ENCODE measurements around the gene PIK3CD. TPM values are rescaled to one million over a fixed set of nuclear protein-coding genes. Genes with fewer than 3 reads are reported as not detected.

Gene PIK3CD
- total and polyA plus RNA-seq, 2 experiments from 2014 or later, result 6.6 to 32.1 TPM

GRCh38 chr1:9675393-9675792, 23.9 kb downstream of the PIK3CD start:
- Histone ChIP-seq H3K9me2 (ENCODE audit: insufficient read depth) (no peaks in the 10 kb centered on the region), H3K4me1 (ENCODE audit: insufficient read depth) (no peaks in the 10 kb centered on the region), H3K27ac (ENCODE audit: low read depth) (no peak overlapping the region), H3K4me3 (no peak overlapping the region), H3K27me3 (ENCODE audit: insufficient read depth) (no peaks in the 10 kb centered on the region), H3K36me3 (ENCODE audit: insufficient read depth) (no peaks in the 10 kb centered on the region; the same call in 1 of the 2 replicates), H3K4me2 (no peak overlapping the region), H2AFZ (no peak overlapping the region), H3K79me2 (replicated peaks; ENCODE audit: insufficient read depth) (no peaks in the 10 kb centered on the region), H3F3A (replicated peaks; ENCODE audit: low read depth) (no peaks in the 10 kb centered on the region), H4K20me1 (replicated peaks; ENCODE audit: insufficient read depth) (no peaks in the 10 kb centered on the region)
- H3K27ac Mint-ChIP-seq, result no peak overlapping the region
- H3K27me3 Mint-ChIP-seq (ENCODE audit: insufficient read depth, low read depth, poor library complexity), result peaks cover 5% of the 10 kb centered on the region
- DNase-seq (ENCODE audit: low spot score), result peak; percentile 25
- no peaks in the 10 kb centered on the region for H3K36me3 Mint-ChIP-seq (ENCODE audit: low read depth)
- H3K4me3 Mint-ChIP-seq, result no peak overlapping the region
- TF ChIP-seq ZNF331 (CRISPR knock-in tag; IDR thresholded peaks at IDR 0.05; ENCODE audit: low read depth) (no peak), STAT1 (IDR thresholded peaks at IDR 0.05; ENCODE audit: unreplicated experiment) (no peak), CREB1 (CRISPR knock-in tag; IDR thresholded peaks at IDR 0.05; ENCODE audit: low read depth) (no peak), EZH2 (IDR thresholded peaks at IDR 0.05; ENCODE audit: low read depth, unreplicated experiment) (no peak), NANOG (IDR thresholded peaks at IDR 0.05; ENCODE audit: borderline replicate concordance) (no peak), JUNB (IDR thresholded peaks at IDR 0.05; ENCODE audit: unreplicated experiment) (no peak), REST (IDR thresholded peaks at IDR 0.05; ENCODE audit: unreplicated experiment) (no peak), EZH2phosphoT487 (IDR thresholded peaks at IDR 0.05; ENCODE audit: unreplicated experiment) (no peak), CTCF (conservative IDR thresholded peaks at IDR 0.05; ENCODE audit: low read depth in 2 of 2) (no peak), ETS1 (IDR thresholded peaks at IDR 0.05) (no peak), POLR2AphosphoS5 (IDR thresholded peaks at IDR 0.05; ENCODE audit: low read depth) (no peak), ZNF114 (CRISPR knock-in tag; IDR thresholded peaks at IDR 0.05) (no peak)
- TF ChIP-seq, protein P1, sequence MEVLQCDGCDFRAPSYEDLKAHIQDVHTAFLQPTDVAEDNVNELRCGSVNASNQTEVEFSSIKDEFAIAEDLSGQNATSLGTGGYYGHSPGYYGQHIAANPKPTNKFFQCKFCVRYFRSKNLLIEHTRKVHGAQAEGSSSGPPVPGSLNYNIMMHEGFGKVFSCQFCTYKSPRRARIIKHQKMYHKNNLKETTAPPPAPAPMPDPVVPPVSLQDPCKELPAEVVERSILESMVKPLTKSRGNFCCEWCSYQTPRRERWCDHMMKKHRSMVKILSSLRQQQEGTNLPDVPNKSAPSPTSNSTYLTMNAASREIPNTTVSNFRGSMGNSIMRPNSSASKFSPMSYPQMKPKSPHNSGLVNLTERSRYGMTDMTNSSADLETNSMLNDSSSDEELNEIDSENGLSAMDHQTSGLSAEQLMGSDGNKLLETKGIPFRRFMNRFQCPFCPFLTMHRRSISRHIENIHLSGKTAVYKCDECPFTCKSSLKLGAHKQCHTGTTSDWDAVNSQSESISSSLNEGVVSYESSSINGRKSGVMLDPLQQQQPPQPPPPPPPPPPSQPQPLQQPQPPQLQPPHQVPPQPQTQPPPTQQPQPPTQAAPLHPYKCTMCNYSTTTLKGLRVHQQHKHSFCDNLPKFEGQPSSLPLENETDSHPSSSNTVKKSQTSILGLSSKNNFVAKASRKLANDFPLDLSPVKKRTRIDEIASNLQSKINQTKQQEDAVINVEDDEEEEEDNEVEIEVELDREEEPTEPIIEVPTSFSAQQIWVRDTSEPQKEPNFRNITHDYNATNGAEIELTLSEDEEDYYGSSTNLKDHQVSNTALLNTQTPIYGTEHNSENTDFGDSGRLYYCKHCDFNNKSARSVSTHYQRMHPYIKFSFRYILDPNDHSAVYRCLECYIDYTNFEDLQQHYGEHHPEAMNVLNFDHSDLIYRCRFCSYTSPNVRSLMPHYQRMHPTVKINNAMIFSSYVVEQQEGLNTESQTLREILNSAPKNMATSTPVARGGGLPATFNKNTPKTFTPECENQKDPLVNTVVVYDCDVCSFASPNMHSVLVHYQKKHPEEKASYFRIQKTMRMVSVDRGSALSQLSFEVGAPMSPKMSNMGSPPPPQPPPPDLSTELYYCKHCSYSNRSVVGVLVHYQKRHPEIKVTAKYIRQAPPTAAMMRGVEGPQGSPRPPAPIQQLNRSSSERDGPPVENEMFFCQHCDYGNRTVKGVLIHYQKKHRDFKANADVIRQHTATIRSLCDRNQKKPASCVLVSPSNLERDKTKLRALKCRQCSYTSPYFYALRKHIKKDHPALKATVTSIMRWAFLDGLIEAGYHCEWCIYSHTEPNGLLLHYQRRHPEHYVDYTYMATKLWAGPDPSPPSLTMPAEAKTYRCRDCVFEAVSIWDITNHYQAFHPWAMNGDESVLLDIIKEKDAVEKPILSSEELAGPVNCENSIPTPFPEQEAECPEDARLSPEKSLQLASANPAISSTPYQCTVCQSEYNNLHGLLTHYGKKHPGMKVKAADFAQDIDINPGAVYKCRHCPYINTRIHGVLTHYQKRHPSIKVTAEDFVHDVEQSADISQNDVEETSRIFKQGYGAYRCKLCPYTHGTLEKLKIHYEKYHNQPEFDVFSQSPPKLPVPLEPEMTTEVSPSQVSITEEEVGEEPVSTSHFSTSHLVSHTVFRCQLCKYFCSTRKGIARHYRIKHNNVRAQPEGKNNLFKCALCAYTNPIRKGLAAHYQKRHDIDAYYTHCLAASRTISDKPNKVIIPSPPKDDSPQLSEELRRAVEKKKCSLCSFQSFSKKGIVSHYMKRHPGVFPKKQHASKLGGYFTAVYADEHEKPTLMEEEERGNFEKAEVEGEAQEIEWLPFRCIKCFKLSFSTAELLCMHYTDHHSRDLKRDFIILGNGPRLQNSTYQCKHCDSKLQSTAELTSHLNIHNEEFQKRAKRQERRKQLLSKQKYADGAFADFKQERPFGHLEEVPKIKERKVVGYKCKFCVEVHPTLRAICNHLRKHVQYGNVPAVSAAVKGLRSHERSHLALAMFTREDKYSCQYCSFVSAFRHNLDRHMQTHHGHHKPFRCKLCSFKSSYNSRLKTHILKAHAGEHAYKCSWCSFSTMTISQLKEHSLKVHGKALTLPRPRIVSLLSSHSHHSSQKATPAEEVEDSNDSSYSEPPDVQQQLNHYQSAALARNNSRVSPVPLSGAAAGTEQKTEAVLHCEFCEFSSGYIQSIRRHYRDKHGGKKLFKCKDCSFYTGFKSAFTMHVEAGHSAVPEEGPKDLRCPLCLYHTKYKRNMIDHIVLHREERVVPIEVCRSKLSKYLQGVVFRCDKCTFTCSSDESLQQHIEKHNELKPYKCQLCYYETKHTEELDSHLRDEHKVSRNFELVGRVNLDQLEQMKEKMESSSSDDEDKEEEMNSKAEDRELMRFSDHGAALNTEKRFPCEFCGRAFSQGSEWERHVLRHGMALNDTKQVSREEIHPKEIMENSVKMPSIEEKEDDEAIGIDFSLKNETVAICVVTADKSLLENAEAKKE (CRISPR knock-in tag; IDR thresholded peaks at IDR 0.05), result no peak
- no peaks in the 10 kb centered on the region; the same call in 2 of the 3 replicates for H3K4me1 Mint-ChIP-seq
- ATAC-seq, result peak; percentile 55; the same call in 2 of the 3 replicates
- H3K9me3 Mint-ChIP-seq, result no peaks in the 10 kb centered on the region
